SW 1271 (cell line): ENCODE results near the gene APOA4.
A peak's percentile ranks its signal among the peaks of the same experiment; 100 is the strongest.
"Not testable (repeated sequence)": the region's sequence is repeated elsewhere in the genome, so short reads cannot be mapped to it uniquely, and the experiment has no call there.

Experiments used
- DNase-seq, 2 experiments: peaks; one replicate each; lab custom pipeline; 2025; lab: John Stamatoyannopoulos, UW

Gene APOA4

DNA sequence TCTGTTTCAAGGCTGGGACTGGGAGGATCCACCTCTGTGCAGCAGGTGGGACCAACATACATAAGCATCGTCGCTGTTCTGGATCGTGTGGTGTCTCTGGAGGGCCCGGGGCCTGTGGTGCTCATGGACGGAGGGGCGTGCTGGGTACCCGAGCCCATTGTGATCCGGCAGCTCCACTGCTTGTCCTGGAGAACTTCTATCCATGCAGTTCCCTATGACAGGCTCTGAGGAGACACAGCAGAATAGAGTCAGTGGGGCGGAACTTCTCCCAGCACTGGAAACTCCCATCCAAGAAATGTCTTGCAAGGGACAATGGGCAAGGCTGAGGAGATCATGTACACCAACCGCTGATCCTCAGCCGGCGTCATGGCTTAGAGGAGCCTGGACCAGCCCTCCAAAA lies 26.0 kb upstream of the APOA4 start:
- no peak for DNase-seq

DNA sequence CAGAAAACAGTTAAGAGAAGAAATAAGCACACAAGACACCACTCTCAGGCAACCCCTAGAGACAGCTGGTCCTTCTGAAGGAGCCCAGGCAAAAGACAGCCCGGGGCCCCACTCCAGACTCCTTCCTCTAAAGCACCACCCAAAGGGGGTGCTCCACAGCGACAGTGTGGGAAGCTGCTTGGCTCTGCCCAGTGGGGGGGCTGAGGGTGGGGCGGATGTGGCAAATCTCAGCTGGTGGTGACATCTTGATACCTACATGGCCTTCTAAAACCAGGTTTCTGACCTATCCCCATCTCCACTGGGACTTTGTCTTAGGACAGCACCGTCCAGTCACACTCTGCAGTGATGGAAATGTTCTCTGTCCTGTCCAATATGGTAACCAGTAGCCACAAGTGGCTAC lies 24.5 kb upstream of the APOA4 start:
- no peak for DNase-seq

DNA sequence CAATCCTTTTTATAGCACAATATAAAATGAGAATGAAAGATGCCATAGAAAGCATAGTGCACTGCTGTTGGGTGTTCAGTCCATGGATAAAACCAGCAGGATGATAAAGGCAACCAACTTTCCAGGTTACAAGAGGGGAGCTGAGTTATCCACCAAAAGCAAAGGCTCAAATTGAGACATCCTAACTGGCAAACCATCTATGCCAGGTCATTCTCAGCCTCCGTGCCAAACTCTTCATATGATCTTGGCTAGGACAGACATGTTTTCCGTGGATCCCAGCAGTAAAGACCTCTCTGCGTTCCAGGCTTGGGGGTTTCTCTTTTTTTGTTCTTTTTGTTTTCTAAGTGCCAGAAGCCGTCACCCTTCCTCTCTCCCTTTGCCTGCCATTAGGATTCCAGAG lies 21.6 kb upstream of the APOA4 start:
- DNase-seq: no peak

DNA sequence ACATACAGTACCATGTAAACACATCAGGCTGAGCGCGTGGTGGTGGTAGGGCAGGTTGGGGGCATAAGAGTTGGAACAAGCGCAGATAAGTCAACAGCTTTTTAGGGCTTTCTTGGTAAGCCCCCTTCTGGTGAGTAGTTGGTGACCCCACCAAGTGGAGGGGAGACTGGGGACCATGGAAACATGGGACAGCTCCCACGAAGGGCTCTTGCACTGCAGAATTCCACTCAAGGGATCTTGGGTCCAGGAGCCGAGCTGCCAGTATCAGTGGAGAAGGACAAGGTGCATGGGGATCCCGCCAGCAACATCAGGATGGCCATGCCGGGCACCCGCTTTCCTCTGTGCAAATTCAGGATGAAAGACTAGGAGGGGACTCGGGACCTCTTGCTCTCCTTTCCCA lies 20.6 kb upstream of the APOA4 start:
- DNase-seq: no peak

DNA sequence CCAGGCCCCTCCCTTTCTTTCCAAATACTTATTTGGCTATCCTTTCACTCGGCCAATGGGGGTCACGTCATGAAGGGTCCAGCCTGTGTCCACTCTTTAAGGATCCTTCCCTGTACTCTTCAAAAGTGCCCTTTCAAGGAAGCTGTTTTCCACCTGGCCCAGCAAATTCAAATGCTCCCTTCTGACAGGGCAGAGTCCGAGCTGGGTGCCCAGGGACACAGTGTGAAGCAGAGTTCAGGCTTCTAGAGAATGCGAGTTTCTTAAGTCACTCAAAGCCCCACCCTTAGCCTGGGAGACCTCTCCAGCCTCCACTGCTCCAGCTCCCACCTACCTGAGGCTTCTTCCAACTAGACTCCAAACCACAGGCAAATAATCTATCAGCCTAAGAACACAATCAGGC lies 19.8 kb upstream of the APOA4 start:
- no peak for DNase-seq

DNA sequence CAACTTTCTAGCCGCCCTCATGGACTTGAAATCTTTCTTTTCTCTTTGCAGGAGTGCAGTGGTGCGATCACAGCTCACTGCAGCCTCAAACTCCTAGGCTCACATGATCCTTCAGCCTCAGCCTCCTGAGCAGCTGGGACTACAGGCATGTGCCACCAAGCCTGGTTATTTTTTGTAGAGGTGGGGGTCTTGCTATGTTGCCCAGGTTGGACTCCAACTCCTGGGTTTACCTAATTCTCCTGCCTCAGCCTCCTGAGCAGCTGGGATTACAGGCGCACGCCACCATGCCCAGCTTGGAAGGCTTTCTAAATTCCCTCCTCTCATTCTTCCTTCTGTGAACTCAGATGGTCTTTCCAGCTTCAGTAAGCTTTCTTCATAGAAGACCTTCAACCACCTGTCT lies 19.0 kb upstream of the APOA4 start:
- DNase-seq: no peak

DNA sequence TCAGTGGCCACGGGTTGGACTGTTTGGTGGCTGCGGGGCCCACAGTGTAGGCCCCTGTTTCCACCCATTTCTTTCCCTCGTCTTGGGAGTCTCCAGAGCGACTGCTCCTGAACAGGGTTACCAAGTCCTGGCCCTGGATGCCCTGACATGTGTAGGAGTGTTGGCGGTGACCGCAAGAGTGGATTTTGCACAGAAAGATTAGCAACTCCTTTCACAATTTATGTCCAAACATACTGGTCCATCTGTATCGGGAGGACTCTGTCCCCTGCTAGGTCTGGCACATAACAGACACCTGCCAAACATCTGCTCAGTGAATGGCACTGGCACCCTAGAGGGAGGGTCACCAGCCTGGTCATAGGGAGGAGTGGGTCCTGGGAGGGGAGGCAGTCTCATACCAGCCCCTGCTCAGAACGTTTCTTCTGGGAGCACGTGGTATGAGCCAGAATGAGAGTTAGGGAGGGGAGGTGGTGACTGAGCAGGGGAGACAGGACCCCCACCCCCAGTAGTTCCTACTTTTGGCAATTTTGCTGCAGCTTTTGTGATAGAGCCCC lies 17.7 kb upstream of the APOA4 start:
- DNase-seq: no peak

DNA sequence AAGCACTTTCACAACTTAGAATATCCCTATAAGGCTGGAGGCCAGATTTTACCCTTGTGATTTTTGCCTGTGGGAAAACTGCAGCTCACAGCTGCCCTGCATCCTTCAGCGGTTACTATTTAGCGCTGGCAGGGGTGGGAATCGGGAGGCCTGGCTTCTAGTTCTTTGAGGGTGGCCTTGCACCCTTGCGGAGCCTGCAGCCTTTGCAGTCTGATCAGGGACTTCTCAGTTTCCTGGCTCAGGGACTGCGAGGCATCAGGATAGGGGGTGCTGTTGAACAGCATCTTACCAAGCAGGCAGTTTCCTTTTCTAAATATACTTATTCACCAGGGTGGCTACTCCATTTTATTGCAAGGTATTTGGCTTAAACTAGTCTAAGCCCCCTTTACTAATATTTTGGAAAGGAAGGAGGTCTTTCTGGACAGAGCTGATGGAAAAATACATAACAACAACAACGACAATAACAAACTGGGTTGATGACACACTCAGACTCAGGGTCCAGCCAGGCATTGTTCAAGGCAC lies 17.2 kb upstream of the APOA4 start:
- DNase-seq: no peak

DNA sequence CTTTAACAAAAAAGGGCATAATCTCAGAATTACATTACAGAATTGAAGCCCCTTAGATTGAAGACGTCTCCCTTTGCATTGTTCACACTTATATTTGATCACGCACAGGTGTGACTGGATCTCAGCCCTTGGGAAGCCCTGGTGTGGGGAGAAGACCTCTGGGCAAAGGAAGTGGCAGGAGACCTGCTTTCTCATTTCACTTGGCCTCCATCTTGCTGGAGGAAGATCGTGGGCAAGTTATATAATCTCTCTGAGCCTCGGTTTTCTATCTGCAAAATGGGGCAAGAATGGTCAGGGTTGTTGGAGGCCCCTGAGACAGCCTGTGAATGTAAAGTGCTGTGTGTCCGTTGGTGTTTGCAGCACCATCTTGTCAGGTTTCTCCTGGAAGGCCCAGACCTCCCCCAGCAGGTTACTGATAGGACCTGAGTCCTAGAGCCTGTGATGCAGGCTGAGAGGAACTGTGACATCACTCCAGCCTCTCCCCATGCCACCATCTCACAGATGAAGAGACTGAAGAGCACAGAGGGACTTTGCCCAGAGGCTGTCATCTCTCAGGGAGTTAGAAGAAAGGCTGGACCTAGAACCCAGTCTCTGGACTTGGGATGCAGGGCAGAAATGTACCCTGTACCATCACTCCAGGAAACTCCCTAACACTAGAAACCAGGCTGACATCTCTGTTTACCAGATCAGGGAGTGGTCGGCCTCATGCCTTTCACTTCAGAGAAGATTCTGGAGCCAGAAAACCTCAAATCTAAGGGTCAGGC lies 15.4 kb upstream of the APOA4 start:
- no peak for DNase-seq

DNA sequence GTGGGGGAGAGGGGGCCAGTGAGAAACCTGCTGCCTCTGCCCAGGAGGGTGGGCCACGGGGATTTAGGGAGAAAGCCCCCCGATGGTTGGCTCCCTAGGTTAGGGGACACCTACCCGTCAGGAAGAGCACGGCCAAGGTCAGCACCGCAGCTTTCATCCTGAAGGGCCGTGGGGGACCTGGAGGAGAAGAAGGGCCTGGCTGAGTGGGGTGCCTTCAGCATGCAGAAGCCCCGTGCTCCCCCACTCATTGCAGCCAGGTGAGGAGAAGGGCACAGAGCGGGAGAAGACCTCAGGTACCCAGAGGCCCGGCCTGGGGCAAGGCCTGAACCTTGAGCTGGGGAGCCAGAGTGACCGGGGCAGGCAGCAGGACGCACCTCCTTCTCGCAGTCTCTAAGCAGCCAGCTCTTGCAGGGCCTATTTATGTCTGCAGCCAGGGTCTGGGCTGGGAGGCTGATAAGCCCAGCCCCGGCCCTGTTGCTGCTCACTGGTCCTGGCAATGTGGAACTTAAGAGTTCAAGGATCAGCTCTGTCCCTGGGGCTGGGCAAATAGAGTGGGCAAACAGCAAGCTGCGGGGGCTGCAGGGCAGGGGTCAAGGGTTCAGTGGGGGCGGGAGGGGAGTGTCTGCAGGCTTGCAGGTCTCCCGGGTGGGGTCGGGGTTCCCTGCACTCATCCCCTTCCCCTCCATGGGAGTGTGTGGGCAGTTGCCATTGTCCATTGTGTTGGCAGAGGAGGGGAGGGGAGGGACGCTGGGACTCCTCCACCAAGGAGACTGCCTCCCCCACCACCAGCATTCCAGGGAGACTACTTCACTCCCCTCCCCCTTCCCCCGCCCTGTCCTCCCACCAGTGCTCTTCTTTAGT lies 14.4 kb upstream of the APOA4 start, which contains the start of gene APOA1:
APOA1 (minus strand) TSS at position 392 of the 861 bp plus-strand sequence; CDS start at position 157, 235 bp downstream.
- no peak for DNase-seq

DNA sequence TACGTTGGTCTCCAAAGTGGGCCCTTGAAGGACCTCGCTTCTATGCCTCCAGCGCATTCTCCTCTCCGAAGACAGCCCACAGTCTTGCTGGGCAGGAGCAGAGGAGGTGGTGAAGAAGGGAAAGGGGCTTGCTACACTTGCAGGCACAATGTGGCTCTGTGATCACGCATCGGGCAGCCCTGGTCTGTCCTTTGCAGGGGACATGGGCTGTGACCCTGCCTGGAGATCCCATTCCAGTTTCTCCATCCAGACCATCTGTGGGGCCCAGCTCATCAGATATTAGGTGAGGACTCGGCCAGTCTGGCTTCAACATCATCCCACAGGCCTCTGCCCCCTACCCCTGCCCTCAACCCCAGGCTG lies 13.5 kb upstream of the APOA4 start:
- no peak for DNase-seq

DNA sequence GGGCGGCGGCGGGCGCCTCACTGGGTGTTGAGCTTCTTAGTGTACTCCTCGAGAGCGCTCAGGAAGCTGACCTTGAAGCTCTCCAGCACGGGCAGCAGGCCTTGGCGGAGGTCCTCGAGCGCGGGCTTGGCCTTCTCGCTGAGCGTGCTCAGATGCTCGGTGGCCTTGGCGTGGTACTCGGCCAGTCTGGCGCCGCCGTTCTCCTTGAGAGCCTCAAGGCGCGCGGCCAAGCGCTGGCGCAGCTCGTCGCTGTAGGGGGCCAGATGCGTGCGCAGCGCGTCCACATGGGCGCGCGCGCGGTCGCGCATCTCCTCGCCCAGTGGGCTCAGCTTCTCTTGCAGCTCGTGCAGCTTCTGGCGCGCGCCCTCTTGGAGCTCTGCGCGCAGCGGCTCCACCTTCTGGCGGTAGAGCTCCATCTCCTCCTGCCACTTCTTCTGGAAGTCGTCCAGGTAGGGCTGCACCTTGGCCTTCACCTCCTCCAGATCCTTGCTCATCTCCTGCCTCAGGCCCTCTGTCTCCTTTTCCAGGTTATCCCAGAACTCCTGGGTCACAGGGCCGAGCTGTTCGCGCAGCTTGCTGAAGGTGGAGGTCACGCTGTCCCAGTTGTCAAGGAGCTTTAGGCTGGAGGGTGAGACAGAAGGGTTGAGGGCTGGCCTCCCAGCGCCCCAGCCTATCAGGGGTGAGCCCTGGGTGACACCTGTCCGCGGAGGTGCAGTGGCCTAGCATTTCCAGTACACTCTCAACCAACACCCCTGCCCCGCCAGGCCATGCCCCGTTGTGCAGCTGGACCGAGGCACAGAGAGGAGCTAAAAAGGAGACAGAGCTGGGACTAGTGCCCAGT lies 12.9 kb upstream of the APOA4 start:
- DNase-seq: peak; percentile 57 to 60

DNA sequence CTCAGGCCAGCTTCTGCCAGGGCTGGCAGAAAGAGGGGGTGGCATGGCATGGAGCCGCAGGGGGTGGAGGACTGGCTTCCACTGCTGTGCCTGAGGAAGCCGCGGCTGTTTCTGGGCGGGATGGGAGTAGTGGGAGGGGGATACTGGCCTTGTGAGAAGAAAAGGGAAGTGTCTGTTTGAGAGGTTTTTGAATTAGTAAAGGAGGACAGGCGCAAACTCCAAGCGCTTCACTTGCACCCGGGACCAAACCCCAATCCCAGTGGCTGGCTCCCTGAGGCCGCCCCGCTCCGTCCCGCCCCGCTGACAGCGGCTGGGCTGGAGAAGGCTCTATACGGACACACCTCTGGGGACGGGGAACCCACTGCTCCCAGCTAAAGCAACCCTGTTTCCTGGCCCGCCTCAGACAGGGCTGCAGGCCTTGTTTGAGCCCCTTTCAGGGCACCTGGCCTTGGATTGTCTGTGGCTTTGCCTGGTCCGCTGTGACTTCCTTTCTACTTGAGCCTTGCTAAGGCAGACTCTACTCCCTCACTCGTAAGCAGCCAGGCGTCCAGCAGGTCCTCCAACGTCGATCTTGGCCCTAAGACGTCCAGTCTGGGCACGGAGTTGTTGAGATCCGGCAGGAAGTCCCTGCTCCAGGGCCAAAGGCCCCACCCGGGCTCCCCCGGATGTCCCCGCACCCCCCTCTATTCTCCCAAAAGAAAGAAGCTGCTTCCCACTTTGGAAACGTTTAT lies 12.1 kb upstream of the APOA4 start:
- DNase-seq: no peak

DNA sequence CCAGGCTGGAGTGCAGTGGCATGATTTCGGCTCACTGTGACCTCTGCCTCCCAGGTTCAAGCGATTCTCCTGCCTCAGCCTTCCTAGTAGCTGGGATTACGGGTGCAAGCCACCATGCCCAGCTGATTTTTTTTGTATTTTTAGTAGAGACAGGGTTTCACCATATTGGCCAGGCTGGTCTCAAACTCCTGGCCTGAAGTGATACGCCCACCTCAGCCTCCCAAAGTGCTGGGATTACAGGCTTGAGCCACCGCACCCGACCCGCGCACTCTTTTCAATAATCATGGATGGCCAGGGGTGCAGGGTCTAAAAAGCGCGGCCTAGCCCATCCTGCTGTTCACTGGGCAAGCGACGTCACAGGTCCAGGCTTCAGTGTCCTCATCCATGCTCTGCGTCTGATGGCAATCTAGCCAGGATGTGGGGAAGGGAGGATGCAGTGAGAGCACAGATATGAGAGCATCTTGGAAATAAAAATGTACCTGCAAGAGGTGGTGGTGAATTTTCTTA lies 11.5 kb upstream of the APOA4 start:
- DNase-seq: not testable (repeated sequence)

DNA sequence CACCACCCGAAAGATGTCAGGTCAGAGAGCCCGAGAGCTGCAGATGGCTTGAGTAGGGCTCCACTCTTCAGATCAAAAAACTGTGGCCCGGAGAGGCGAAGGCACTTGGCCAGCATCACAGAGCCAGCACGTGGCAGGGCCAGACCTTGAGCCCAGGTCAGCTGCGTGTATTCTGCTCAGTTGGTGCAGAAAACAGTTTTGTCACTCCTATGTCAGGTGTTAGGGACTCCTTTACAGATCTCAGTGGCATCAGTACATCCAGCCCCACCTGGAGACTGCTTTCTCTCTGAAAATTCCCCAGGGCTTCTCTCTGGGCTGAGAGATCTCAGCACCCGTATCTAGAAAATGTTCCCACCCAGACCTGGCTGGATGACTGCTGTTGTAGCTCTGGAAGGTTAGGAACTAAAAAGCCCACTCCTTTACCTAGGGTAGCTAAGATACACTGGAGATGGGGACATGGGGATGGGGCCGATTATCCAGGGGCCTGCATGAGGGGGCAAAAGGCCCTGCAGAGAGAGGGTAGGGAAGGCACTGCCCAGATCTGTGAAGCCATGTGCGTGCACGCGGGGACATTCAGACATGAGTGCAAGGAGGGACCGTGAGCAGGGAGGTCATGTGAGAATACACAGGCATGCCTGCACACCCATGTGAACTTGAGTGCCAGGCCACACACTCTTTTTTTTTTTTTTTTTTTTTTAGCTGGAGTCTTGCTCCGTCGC lies 10.9 kb upstream of the APOA4 start:
- DNase-seq: no peak

DNA sequence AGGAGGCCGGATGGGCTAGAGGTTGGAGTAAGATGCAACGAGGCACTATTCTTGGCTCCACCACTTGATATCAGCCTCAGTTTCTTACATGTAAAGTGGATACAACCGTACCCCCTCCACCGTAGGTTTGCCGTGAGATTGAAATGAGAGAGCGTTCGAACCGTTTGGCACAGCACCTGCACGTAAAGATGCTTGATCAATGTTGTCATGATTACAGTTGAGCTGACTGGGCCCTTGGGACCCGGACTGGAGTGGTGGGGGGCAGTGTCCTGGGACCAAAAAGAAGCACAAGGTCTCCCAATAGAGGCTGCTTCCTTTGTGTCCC lies 10.3 kb upstream of the APOA4 start:
- DNase-seq: no peak

DNA sequence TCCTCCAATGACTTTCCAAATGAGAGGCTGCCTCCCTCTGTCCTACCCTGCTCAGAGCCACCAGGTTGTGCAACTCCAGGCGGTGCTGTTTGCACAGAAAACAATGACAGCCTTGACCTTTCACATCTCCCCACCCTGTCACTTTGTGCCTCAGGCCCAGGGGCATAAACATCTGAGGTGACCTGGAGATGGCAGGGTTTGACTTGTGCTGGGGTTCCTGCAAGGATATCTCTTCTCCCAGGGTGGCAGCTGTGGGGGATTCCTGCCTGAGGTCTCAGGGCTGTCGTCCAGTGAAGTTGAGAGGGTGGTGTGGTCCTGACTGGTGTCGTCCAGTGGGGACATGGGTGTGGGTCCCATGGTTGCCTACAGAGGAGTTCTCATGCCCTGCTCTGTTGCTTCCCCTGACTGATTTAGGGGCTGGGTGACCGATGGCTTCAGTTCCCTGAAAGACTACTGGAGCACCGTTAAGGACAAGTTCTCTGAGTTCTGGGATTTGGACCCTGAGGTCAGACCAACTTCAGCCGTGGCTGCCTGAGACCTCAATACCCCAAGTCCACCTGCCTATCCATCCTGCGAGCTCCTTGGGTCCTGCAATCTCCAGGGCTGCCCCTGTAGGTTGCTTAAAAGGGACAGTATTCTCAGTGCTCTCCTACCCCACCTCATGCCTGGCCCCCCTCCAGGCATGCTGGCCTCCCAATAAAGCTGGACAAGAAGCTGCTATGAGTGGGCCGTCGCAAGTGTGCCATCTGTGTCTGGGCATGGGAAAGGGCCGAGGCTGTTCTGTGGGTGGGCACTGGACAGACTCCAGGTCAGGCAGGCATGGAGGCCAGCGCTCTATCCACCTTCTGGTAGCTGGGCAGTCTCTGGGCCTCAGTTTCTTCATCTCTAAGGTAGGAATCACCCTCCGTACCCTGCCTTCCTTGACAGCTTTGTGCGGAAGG lies 9.5 kb upstream of the APOA4 start:
- DNase-seq: no peak

DNA sequence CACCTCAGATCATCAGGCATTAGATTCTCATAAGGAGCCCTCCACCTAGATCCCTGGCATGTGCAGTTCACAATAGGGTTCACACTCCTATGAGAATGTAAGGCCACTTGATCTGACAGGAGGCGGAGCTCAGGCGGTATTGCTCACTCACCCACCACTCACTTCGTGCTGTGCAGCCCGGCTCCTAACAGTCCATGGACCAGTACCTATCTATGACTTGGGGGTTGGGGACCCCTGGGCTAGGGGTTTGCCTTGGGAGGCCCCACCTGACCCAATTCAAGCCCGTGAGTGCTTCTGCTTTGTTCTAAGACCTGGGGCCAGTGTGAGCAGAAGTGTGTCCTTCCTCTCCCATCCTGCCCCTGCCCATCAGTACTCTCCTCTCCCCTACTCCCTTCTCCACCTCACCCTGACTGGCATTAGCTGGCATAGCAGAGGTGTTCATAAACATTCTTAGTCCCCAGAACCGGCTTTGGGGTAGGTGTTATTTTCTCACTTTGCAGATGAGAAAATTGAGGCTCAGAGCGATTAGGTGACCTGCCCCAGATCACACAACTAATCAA lies 8.8 kb upstream of the APOA4 start:
- DNase-seq: no peak
